Aorta (tissue), 4 donors: ENCODE measurements around the gene ATXN7L3. TPM values are rescaled to one million over a fixed set of nuclear protein-coding genes. Genes with fewer than 3 reads are reported as not detected.

Source experiments
- microRNA-seq, 2 donors: library from miRNA; unstranded; fragments of <30 nt; microRNA quantifications; one replicate each; pipeline ENCODE4 v1.2.0, GENCODE V29; 2020
- polyA plus RNA-seq, 2 donors: library from polyadenylated mRNA; stranded (reverse); fragments of 200-250 nt; gene quantifications; one replicate each; pipeline ENCODE4 v1.2.3, GENCODE V29; 2013
- total RNA-seq, 2 donors: library from RNA; stranded (reverse); fragmentation: NEBNext Ultra II Directional; extraction: Animal tissue kit (Norgen Biotek cat#: 25700); gene quantifications; one replicate each; pipeline ENCODE4 v1.2.1, GENCODE V29; 2021
- donor health status: healthy with polysubstance abuse.
- donor health status: Bipolar disorder and iron deficiency.
- donor health status: DM: no; HTN: no; CAD: no.
- donor health status: DM: yes; HTN: yes; CAD: no.

Gene ATXN7L3
- total and polyA plus RNA-seq, 4 donors, result 18.7 to 67.5 (median 49.3) TPM

Small RNA genes within 50 kb of the gene (microRNA-seq; reads per million reads assigned to microRNA genes)
- 0 to 0.60 reads per million in 2 donors for gene MIR6782

Other genes starting within 250 kb of the ATXN7L3 start
- not detected for gene PYY, start 245.9 kb downstream of the ATXN7L3 start, total RNA-seq
- gene PYY, start 245.9 kb downstream of the ATXN7L3 start, polyA plus RNA-seq, result 1 to 10 TPM in 1 of 2 donors, under 1 TPM in 1; 0.20 to 1.1 TPM
- gene NAGS, start 195.3 kb downstream of the ATXN7L3 start, total RNA-seq, result 1 to 10 TPM in 1 of 2 donors, under 1 TPM in 1; 0.94 to 1.3 TPM
- gene NAGS, start 195.3 kb downstream of the ATXN7L3 start, polyA plus RNA-seq, result 1 to 10 TPM in 1 of 2 donors, under 1 TPM in 1; 0.33 to 6.0 TPM
- 10 to 100 TPM; 15.2 to 16.7 TPM for gene TMEM101, start 184.9 kb downstream of the ATXN7L3 start, total RNA-seq
- 10 to 100 TPM; 21.5 to 25.0 TPM for gene TMEM101, start 184.9 kb downstream of the ATXN7L3 start, polyA plus RNA-seq
- 10 to 100 TPM; 36.9 to 43.4 TPM for gene LSM12, start 133.2 kb downstream of the ATXN7L3 start, total RNA-seq
- 10 to 100 TPM; 19.0 to 19.8 TPM for gene LSM12, start 133.2 kb downstream of the ATXN7L3 start, polyA plus RNA-seq
- gene G6PC3, start 129.1 kb downstream of the ATXN7L3 start, total RNA-seq, result 10 to 100 TPM; 30.3 to 32.5 TPM
- gene G6PC3, start 129.1 kb downstream of the ATXN7L3 start, polyA plus RNA-seq, result 10 to 100 TPM; 22.7 to 40.0 TPM
- gene HDAC5, start 76.2 kb downstream of the ATXN7L3 start, total RNA-seq, result 10 to 100 TPM; 69.7 to 82.6 TPM
- gene HDAC5, start 76.2 kb downstream of the ATXN7L3 start, polyA plus RNA-seq, result 10 to 100 TPM; 28.9 to 83.4 TPM
- 1 to 10 TPM in 1 of 2 donors, under 1 TPM in 1; 0.58 to 1.3 TPM for gene HROB, start 58.0 kb downstream of the ATXN7L3 start, total RNA-seq
- 1 to 10 TPM in 1 of 2 donors, not detected in 1; 1.7 TPM for gene HROB, start 58.0 kb downstream of the ATXN7L3 start, polyA plus RNA-seq
- gene ASB16, start 29.2 kb downstream of the ATXN7L3 start, total RNA-seq, result 1 to 10 TPM; 1.4 to 2.1 TPM
- gene ASB16, start 29.2 kb downstream of the ATXN7L3 start, polyA plus RNA-seq, result 1 to 10 TPM in 1 of 2 donors, under 1 TPM in 1; 0.88 to 1.4 TPM
- 10 to 100 TPM; 25.8 to 39.7 TPM for gene TMUB2, start 12.9 kb downstream of the ATXN7L3 start, total RNA-seq
- 10 to 100 TPM; 13.4 to 59.8 TPM for gene TMUB2, start 12.9 kb downstream of the ATXN7L3 start, polyA plus RNA-seq
- 10 to 100 TPM; 39.1 to 75.4 TPM for gene UBTF, start 19.8 kb upstream of the ATXN7L3 start, total RNA-seq
- 10 to 100 TPM; 26.5 to 45.9 TPM for gene UBTF, start 19.8 kb upstream of the ATXN7L3 start, polyA plus RNA-seq
- gene SLC4A1, start 68.3 kb upstream of the ATXN7L3 start, total RNA-seq, result 10 to 100 TPM in 1 of 2 donors, 1 to 10 TPM in 1; 1.5 to 10.2 TPM
- gene SLC4A1, start 68.3 kb upstream of the ATXN7L3 start, polyA plus RNA-seq, result under 1 TPM; 0.08 to 0.25 TPM
- gene RUNDC3A, start 108.7 kb upstream of the ATXN7L3 start, total RNA-seq, result under 1 TPM in 1 of 2 donors, not detected in 1; 0.75 TPM
- gene RUNDC3A, start 108.7 kb upstream of the ATXN7L3 start, polyA plus RNA-seq, result under 1 TPM; 0.26 to 0.50 TPM
- 10 to 100 TPM; 50.2 to 61.5 TPM for gene SLC25A39, start 124.9 kb upstream of the ATXN7L3 start, total RNA-seq
- gene SLC25A39, start 124.9 kb upstream of the ATXN7L3 start, polyA plus RNA-seq, result 100 to 1,000 TPM in 1 of 2 donors, 10 to 100 TPM in 1; 54.6 to 107 TPM
- gene GRN, start 145.4 kb upstream of the ATXN7L3 start, total RNA-seq, result 100 to 1,000 TPM; 162 to 248 TPM
- gene GRN, start 145.4 kb upstream of the ATXN7L3 start, polyA plus RNA-seq, result 100 to 1,000 TPM; 125 to 145 TPM
- gene FAM171A2, start 164.0 kb upstream of the ATXN7L3 start, total RNA-seq, result 1 to 10 TPM in 1 of 2 donors, under 1 TPM in 1; 0.45 to 2.0 TPM
- gene FAM171A2, start 164.0 kb upstream of the ATXN7L3 start, polyA plus RNA-seq, result under 1 TPM in 1 of 2 donors, not detected in 1; 0.05 TPM
- 1 to 10 TPM; 3.3 to 3.4 TPM for gene ITGA2B, start 189.8 kb upstream of the ATXN7L3 start, total RNA-seq
- 1 to 10 TPM in 1 of 2 donors, under 1 TPM in 1; 0.38 to 1.2 TPM for gene ITGA2B, start 189.8 kb upstream of the ATXN7L3 start, polyA plus RNA-seq